ENCODE results near the gene ACY1.
"Not testable (repeated sequence)": the region's sequence is repeated elsewhere in the genome, so short reads cannot be mapped to it uniquely, and the experiment has no call there.

Gene ACY1

DNA sequence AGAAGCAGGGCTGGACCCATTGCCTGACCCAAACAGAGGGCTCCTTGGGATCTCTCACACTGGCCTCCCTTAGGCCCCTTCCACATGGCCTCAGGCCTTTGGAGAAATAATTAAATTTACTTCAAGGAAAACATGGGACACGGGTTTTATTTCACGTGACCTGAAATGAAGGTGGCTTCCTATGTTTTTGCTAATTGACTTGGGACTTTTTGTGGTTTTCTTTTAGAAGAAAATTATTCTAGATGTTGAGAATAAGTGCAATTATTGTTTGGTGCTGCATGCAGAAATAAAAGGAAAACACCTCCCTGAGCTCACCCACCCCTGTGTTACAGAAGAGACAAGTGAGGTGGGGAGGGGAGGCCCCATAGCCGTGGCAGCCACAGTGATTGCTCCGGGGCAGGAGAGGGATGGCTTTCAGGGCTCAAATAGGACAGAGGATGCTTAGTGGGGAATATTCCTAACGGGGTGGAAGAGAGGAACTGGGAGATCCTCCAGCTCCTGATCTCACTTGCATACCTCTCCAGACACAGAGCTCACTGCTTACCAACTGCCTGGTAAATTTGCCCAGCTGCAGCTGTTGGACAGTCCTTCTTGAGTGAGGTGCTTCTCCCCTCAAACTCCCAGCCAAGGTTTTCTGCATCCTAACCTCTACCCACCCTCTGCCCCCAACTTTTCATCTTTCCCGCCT, 41.6 kb downstream of the ACY1 start:
- Histone ChIP-seq H3K36me3 (ENCODE audit: insufficient read depth, low read length) (no peaks in the 10 kb centered on the region), H3K27me3 (ENCODE audit: insufficient read depth, low read length) (no peaks in the 10 kb centered on the region), H3K9me3 (ENCODE audit: insufficient read depth, low read depth, low read length) (no peaks in the 10 kb centered on the region), H3K9ac (ENCODE audit: low read depth, low read length) (no peak overlapping the region), H3K4me3 (ENCODE audit: low read length) (no peak overlapping the region), H3K4me1 (ENCODE audit: insufficient read depth, low read length) (peaks cover 8% of the 10 kb centered on the region), H3K27ac (ENCODE audit: low read depth, low read length) (no peak overlapping the region)
- 89% methylated on average over 6 of the region's 6 CpGs for WGBS

DNA sequence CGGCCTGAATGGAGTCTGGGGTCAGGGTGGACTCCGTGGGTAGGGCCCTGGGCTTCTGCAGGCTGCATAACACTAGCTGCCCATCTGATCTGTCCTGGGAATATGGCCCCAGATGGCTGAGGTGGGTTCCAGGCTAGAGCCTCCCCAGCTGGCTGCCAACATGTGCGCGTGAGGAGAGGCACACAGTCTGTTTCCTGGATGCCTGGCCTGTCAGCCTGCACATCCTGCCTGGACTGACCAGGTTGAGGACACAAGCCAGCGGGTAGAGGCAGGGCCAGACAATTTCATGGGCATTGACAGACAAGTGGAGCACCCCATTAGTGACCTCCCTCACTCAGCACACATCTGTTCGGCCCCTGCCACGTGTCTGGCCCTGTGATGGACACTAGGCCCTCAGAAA, 42.1 kb downstream of the ACY1 start:
- Histone ChIP-seq H3K36me3 (ENCODE audit: insufficient read depth, low read length) (no peaks in the 10 kb centered on the region), H3K27me3 (ENCODE audit: insufficient read depth, low read length) (no peaks in the 10 kb centered on the region), H3K4me3 (ENCODE audit: low read length) (no peak overlapping the region), H3K4me1 (ENCODE audit: insufficient read depth, low read length) (peaks cover 8% of the 10 kb centered on the region), H3K27ac (ENCODE audit: low read depth, low read length) (no peak overlapping the region), H3K9ac (ENCODE audit: low read depth, low read length) (no peak overlapping the region), H3K9me3 (ENCODE audit: insufficient read depth, low read depth, low read length) (no peaks in the 10 kb centered on the region)
- 89% methylated on average over 7 of the region's 7 CpGs for WGBS

- H3K4me1 ChIP-seq (ENCODE audit: insufficient read depth, low read length), result peaks cover 8% of the 10 kb centered on the region
- 79% methylated on average over 4 of the region's 4 CpGs for WGBS
- H3K27ac ChIP-seq (ENCODE audit: low read depth, low read length), result no peak overlapping the region
- no peaks in the 10 kb centered on the region for H3K27me3 ChIP-seq (ENCODE audit: insufficient read depth, low read length)
- no peak overlapping the region for H3K9ac ChIP-seq (ENCODE audit: low read depth, low read length)
- H3K9me3 ChIP-seq (ENCODE audit: insufficient read depth, low read depth, low read length), result no peaks in the 10 kb centered on the region
- H3K36me3 ChIP-seq (ENCODE audit: insufficient read depth, low read length), result no peaks in the 10 kb centered on the region
- H3K4me3 ChIP-seq (ENCODE audit: low read length), result no peak overlapping the region
These were observed 42.7 kb downstream of the ACY1 start for GRCh38 chr3:52026041-52026440.

DNA sequence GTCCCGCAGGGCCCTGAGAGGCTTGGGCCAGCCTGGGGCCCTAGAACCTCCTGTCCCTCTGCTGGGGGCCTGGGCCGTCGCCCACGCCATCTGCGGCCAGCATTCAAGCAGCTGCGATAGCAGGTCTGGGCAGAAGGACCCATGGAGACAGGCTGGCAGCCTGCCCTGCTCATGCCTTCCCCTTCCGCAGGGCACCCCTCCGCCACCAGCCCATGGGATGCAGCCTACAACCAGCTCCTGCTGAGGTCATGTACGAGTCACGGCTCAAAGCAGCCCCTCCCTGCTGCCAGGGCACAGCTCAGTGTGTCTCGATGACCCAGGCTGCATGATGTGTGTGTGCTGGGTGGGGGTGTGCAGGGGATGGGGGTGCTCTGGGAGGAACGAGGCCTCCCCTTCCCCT, 45.2 kb downstream of the ACY1 start:
- Histone ChIP-seq H3K4me3 (ENCODE audit: low read length) (no peak overlapping the region), H3K36me3 (ENCODE audit: insufficient read depth, low read length) (no peaks in the 10 kb centered on the region), H3K27ac (ENCODE audit: low read depth, low read length) (no peak overlapping the region), H3K27me3 (ENCODE audit: insufficient read depth, low read length) (no peaks in the 10 kb centered on the region), H3K4me1 (ENCODE audit: insufficient read depth, low read length) (no peaks in the 10 kb centered on the region), H3K9me3 (ENCODE audit: insufficient read depth, low read depth, low read length) (no peaks in the 10 kb centered on the region), H3K9ac (ENCODE audit: low read depth, low read length) (no peak overlapping the region)
- WGBS, result 92% methylated on average over 11 of the region's 12 CpGs

DNA sequence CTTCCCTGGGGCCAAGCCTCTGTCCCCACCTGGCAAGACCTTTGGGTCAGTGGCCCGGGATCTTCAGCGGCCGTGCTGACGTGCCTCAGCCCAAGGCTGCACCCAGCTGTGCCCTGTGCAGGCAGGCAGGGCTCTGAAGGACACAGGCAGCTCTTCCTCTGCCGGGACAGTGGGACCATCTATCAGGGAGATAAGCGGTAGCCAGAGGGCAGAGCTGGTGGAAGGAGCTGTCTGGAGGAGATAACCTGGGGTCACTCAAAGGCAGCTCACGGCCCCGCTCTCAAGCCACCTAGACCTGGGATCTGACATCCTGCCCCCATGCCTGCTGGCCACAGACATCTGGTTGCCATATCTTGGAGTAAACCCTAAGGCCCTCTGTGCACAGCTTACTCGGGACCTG, 45.7 kb downstream of the ACY1 start:
- Histone ChIP-seq H3K9me3 (ENCODE audit: insufficient read depth, low read depth, low read length) (no peaks in the 10 kb centered on the region), H3K9ac (ENCODE audit: low read depth, low read length) (no peak overlapping the region), H3K27me3 (ENCODE audit: insufficient read depth, low read length) (no peaks in the 10 kb centered on the region), H3K4me1 (ENCODE audit: insufficient read depth, low read length) (no peaks in the 10 kb centered on the region), H3K4me3 (ENCODE audit: low read length) (no peak overlapping the region), H3K27ac (ENCODE audit: low read depth, low read length) (no peak overlapping the region), H3K36me3 (ENCODE audit: insufficient read depth, low read length) (no peaks in the 10 kb centered on the region)
- WGBS, result 87% methylated on average over 9 of the region's 9 CpGs

GRCh38 chr3:52029535-52029934, 46.2 kb downstream of the ACY1 start:
- Histone ChIP-seq H3K4me1 (ENCODE audit: insufficient read depth, low read length) (no peaks in the 10 kb centered on the region), H3K4me3 (ENCODE audit: low read length) (no peak overlapping the region), H3K9me3 (ENCODE audit: insufficient read depth, low read depth, low read length) (no peaks in the 10 kb centered on the region), H3K27me3 (ENCODE audit: insufficient read depth, low read length) (no peaks in the 10 kb centered on the region), H3K27ac (ENCODE audit: low read depth, low read length) (no peak overlapping the region), H3K9ac (ENCODE audit: low read depth, low read length) (no peak overlapping the region), H3K36me3 (ENCODE audit: insufficient read depth, low read length) (no peaks in the 10 kb centered on the region)
- WGBS, result 94% methylated on average over 10 of the region's 10 CpGs

DNA sequence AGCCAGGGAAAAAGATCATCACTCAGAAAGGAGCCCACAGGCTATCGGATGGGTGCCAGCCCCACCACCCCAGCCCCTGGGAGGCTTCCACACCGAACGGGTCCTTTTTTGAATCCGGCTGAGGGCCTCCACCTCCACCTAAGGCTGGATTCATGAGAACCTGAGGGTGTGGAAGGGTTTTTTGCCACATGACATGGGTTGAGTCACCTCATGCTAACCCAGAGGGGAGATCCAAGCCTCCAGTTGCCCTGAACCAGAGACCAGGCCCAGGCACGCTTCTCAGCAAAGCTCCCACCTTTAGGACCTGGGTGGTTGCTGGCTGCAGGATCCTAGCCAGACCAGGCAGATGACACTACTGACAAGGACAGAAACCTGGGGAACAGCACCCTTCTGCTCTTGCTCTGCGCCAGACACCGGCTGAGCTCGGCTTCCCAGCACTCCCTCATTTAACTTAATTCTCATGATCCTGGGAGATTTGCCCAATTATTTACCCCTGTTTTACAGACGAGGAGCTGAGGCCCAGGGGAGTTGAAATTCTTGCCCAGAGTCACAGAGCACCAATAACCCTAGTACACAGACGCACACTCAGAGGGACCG, 47.5 kb downstream of the ACY1 start:
- Histone ChIP-seq H3K27me3 (ENCODE audit: insufficient read depth, low read length) (no peaks in the 10 kb centered on the region), H3K4me1 (ENCODE audit: insufficient read depth, low read length) (no peaks in the 10 kb centered on the region)

GRCh38 chr3:52031896-52032295, 48.6 kb downstream of the ACY1 start:
- Histone ChIP-seq H3K4me1 (ENCODE audit: insufficient read depth, low read length) (no peaks in the 10 kb centered on the region), H3K27ac (ENCODE audit: low read depth, low read length) (no peak overlapping the region), H3K27me3 (ENCODE audit: insufficient read depth, low read length) (no peaks in the 10 kb centered on the region), H3K4me3 (ENCODE audit: low read length) (no peak overlapping the region), H3K9ac (ENCODE audit: low read depth, low read length) (no peak overlapping the region), H3K9me3 (ENCODE audit: insufficient read depth, low read depth, low read length) (no peaks in the 10 kb centered on the region), H3K36me3 (ENCODE audit: insufficient read depth, low read length) (no peaks in the 10 kb centered on the region)
- 83% methylated on average over 10 of the region's 10 CpGs for WGBS

More for the DNA sequence above, 47.5 kb downstream of the ACY1 start:
- no peak overlapping the region for H3K9ac ChIP-seq (ENCODE audit: low read depth, low read length)
- H3K27ac ChIP-seq (ENCODE audit: low read depth, low read length), result no peak overlapping the region
- WGBS, result 90% methylated on average over 11 of the region's 11 CpGs
- no peaks in the 10 kb centered on the region for H3K36me3 ChIP-seq (ENCODE audit: insufficient read depth, low read length)
- H3K9me3 ChIP-seq (ENCODE audit: insufficient read depth, low read depth, low read length), result no peaks in the 10 kb centered on the region
- no peak overlapping the region for H3K4me3 ChIP-seq (ENCODE audit: low read length)

DNA sequence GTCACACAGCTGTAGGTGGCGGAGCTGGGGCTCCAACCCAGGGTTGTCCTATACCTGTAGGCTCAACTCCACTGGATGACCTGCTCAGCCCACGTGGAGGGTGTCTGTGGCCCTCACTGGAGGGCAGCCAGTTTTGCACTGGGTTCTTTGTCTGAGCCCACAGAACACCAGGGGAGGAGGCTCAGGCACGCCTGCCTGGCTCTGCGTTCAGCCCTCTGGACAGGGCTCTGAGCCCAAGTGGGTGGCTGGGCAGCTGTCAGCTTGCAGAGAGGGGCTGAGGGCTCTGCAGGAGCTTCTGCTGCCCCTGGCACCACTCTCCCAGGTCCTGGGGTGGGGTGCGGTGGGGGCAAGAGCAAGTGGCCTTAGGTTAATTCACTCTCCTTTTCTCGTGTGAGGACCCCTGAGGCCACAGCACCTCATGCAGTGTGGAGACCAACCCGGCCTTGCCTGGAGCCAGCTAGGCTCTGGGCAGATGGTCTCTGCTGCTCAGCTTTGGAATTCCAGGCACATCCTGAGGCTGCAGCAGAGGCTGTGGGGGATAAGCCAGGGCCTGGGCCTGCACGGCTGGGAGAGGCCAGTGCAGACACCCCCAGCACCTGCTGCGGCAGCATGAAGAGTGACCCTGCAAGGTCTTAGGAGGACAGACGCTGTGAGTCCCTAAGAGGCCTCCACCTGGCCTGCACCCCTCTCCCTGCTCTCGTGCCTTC, 49.5 kb downstream of the ACY1 start:
- Histone ChIP-seq H3K4me1 (ENCODE audit: insufficient read depth, low read length) (no peaks in the 10 kb centered on the region), H3K4me3 (ENCODE audit: low read length) (no peak overlapping the region), H3K9ac (ENCODE audit: low read depth, low read length) (no peak overlapping the region), H3K36me3 (ENCODE audit: insufficient read depth, low read length) (no peaks in the 10 kb centered on the region), H3K9me3 (ENCODE audit: insufficient read depth, low read depth, low read length) (no peaks in the 10 kb centered on the region), H3K27me3 (ENCODE audit: insufficient read depth, low read length) (no peaks in the 10 kb centered on the region), H3K27ac (ENCODE audit: low read depth, low read length) (no peak overlapping the region)
- 85% methylated on average over 11 of the region's 11 CpGs for WGBS

GRCh38 chr3:52033748-52034147, 50.4 kb downstream of the ACY1 start:
- H3K9ac ChIP-seq (ENCODE audit: low read depth, low read length); H3K9me3 ChIP-seq (ENCODE audit: insufficient read depth, low read depth, low read length); H3K4me3 ChIP-seq (ENCODE audit: low read length); H3K36me3 ChIP-seq (ENCODE audit: insufficient read depth, low read length); H3K27me3 ChIP-seq (ENCODE audit: insufficient read depth, low read length); H3K27ac ChIP-seq (ENCODE audit: low read depth, low read length); H3K4me1 ChIP-seq (ENCODE audit: insufficient read depth, low read length): not testable (repeated sequence)
- 93% methylated on average over 6 of the region's 6 CpGs for WGBS

GRCh38 chr3:52034212-52034611, 50.9 kb downstream of the ACY1 start:
- Histone ChIP-seq H3K4me3 (ENCODE audit: low read length) (no peak overlapping the region), H3K4me1 (ENCODE audit: insufficient read depth, low read length) (no peaks in the 10 kb centered on the region), H3K27me3 (ENCODE audit: insufficient read depth, low read length) (no peaks in the 10 kb centered on the region), H3K27ac (ENCODE audit: low read depth, low read length) (no peak overlapping the region), H3K36me3 (ENCODE audit: insufficient read depth, low read length) (no peaks in the 10 kb centered on the region), H3K9me3 (ENCODE audit: insufficient read depth, low read depth, low read length) (no peaks in the 10 kb centered on the region), H3K9ac (ENCODE audit: low read depth, low read length) (no peak overlapping the region)
- 94% methylated on average over 5 of the region's 5 CpGs for WGBS
